Inferior parietal cortex (tissue), 1 donor: Measurements from ENCODE around the gene SLX4IP.

Experiments
- DNase-seq: peaks from one replicate; pipeline ENCODE4 v3.0.0-alpha.2; 2016; ENCODE audit errors: extremely low spot score

SLX4IP gene

GRCh38 chr20:10521068-10521831 is 86.1 kb downstream of the SLX4IP start:
- no peak for DNase-seq

DNA sequence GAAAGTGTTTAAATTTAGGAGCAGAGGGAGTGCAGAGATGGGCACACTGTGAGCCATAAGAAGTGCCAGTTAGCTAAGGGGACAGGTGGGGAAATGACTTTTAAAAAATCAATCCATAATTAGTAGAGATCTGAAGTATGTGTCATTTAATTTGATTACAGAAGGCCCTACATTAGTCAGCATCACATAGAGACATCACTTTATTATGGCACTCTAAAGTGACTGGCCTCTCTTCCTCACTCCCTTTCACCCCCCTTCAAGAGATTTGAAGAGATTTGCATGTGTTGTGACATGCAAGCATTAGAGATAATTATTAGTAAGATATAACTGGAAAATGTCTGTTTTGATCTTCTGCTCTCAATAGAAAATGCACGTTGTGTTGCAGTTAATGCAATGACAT is 86.7 kb downstream of the SLX4IP start:
- no peak for DNase-seq

GRCh38 chr20:10522328-10522727 is 87.2 kb downstream of the SLX4IP start:
- no peak for DNase-seq

DNA sequence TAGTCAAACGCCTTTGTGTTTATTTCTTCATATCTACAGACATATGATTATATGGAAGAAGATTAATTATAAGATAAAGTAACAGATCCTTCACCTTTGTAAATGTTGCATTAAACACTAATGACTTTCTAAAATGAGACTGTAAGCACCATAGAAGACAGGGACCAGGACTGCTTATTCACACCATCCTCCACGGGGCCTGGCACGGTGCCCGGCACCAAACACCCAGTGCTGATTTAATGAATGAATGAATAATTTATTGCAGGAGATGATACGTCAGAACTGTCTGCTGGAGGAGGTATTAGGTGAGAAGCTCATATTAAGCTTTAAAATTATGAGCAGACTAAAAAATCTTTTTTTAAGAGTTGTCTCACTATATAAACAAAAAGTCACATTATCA is 88.3 kb downstream of the SLX4IP start:
- no peak for DNase-seq

DNA sequence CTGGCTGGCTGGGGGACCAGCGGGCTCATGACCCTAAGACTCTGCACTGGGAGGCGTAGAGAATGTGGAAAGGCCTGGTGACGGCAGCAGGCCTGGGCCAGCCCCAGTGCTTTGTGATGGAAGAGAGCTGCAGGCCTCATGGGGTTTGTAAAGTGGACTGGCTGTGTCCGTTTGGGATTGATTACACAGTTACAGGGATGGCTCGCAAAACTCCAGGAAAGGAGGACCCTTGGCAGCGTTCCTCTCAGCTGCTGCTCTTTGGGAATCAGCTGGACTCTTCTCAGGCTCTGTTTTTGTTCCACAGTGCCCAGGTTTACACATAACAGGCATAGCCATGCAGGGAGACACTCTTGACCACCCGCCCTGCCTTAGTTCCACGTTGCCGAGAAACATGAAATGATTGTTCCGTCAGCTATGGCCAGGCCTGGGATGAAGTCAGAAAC is 89.0 kb downstream of the SLX4IP start:
- no peak for DNase-seq

DNA sequence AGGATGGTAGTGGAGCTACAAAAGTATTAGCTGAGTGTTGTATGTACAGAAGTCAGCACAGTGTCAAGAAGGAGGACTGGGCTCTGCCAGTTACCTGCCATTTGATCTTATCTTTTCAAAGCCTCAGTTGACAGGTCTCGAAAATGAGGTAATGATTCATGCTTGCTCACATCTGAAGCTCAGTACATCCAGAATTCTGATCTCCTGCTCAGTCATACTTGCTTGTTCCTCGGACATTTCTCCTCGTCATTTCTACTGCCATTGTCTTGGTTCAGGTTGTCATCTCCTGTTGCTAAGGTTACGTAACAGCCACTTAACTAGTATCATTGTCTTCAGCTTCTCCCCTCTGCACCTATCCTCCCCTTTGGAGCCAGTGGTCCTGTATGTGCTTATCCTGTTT is 89.5 kb downstream of the SLX4IP start:
- no peak for DNase-seq

DNA sequence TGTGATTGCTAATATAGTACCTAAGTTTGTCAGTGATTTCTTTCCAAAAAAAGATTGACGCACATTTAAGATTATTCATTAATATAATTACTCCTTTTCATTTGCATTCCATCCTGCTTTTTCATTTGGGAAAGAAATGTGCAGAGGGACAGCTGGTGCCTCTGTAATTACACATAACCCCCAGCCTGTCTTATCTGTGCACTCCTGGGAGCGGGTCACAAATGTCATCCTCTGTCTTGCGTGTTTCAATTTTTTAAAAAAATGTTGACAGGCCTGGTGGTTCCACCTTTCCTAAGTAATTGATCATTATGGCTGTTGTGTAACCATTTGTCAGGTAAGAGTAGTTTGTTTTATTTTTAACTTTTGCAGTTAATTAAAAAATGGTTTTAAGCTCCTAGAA is 92.7 kb downstream of the SLX4IP start:
- DNase-seq: no peak

GRCh38 chr20:10530883-10531282 is 95.8 kb downstream of the SLX4IP start:
- no peak for DNase-seq

GRCh38 chr20:10531848-10532247 is 96.7 kb downstream of the SLX4IP start:
- DNase-seq: no peak

- no peak for DNase-seq
Measured at GRCh38 chr20:10532361-10532760, 97.3 kb downstream of the SLX4IP start.

DNA sequence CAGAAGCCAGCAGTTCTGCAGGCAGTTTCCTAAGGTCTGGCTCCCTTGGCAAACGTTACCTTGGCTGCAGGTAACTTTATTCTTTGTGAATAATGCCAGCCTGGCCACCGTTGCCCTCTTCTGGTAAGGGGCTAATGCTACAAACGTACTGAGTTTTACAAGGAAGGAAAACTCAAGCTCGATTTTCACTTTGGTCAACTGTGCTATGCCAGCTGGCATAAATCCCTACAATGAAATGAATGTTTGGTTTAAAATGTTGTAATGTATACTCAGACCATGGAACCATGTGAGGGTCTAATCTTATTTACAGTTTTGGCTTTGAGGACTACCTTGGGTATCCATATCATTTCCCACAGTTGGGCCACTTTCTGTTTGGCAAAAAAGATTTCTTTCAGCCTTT is 101.4 kb downstream of the SLX4IP start:
- no peak for DNase-seq

DNA sequence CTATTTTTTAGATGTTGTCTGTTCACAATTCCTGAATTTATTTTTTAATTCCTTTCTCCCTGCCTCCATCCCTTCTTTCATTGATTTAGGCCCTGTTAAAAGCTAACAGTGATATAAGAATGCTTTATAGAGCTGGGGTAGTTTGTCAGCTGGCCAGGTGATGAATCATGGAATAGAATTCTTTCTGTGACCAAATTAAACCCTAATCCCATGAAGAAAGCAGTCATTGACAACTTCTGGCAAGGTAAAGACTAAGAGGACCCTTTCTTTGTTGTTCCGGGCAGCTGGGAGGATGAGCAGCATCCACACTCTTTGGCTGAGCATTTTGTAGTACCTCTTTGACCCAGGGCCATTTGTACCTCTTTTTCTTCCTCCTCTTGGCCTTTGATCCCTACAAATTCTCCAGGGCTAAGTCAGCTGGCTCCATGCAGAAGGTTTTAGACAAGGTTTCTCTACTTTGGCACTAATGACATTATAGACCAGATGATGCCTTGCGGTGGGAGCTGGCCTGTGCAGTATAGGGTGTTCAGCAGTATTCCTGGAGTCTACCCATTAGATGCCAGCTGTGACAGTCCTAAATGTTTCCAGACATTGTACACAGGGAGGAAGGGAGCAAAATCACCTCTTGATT is 102.9 kb downstream of the SLX4IP start:
- no peak for DNase-seq

DNA sequence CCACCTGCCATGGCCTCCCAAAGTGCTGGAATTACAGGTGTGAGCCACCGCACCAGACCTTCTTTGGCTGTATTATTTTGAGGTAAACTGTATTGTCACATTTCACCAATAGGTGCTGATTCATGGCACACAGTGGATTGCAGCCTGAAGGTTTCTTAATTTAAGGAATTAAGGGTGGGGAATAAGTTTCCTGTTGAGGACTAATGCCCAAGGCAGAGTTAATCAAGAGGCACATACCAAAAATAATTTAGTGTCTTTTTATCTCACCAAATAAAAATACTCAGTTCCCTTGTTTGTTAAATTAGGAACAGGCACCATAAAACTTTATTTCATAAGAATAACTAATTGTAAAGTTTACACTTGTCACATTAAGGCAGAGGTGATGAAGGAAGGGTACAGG is 103.7 kb downstream of the SLX4IP start:
- DNase-seq: no peak

DNA sequence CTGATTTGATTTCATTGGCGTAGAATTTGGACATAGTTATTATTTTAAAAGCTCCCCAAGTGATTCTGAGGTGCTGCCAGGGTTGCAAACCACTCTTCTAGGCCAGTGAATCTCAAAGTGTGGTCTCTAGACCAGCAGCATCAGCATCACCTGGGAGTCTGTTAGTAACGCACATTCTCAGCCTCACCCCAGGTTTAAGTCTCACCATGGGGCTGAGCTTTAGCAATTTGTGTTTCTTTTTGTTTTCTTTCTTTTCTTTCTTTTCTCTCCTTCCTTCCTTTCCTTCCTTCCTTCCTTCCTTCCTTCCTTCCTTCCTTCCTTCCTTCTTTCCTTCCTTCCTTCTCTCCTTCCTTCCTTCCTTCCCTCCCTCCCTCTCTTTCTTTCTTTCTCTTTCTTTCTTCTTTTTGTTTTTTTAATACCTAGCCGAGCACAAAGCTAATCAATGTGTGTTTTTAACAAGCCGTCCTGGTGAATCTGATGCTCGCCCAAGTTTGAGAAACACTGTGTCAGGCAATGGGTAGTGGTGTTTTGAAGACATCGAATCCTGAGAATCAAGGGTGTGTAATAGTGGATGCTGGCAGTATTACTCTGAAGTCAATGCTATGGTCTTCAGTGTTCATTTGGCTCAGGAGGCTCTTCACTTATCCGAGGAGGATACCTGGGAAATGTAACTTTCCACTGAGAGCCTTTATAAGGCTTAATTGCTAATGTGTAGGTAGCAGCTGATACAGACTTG is 104.9 kb downstream of the SLX4IP start:
- no peak for DNase-seq

GRCh38 chr20:10540636-10541493 is 105.8 kb downstream of the SLX4IP start:
- DNase-seq: no peak

DNA sequence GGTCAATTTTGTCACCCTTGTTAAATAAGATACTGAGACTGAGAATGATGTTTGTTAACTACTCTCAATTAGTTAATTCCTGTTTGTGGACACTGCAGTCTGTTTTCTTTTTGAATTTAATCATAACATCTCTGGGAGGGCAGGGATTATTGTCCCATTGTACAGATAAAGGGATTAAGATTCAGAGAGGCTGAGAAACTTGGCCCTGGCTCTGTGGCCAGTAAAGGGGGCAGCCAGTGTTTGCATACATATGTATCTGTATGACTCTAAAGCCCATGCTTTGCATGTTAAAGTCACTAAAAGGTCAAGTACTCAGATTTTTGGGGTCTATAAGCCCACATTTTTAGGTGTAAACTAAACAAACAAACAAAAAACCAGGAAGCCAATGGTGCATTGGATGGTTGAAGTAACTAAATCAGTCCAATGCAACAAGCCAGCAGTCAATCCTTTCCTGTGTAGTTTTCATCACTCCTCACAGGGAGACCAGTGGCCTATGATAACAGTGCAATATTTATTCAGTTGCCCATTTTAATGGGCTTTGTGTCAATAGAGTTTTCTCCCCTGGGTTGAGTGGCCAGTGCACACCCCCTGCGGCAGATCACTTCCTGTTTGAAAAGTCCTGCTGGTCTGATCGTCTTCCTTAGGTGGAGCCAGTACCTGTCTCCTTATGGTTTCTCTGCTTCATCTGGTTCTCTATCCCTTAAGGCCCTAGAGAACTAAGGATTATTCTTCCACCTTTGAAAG is 106.7 kb downstream of the SLX4IP start:
- DNase-seq: no peak

- DNase-seq: no peak
Measured at GRCh38 chr20:10542442-10542841, 107.3 kb downstream of the SLX4IP start.

- DNase-seq: no peak
Measured at GRCh38 chr20:10543480-10543879, 108.4 kb downstream of the SLX4IP start.

GRCh38 chr20:10547276-10548114 is 112.4 kb downstream of the SLX4IP start:
- no peak for DNase-seq

- no peak for DNase-seq
Measured at GRCh38 chr20:10549511-10549910, 114.4 kb downstream of the SLX4IP start.
